NCI-H226 (cell line): ENCODE results near the gene EAF1.
"Not testable (repeated sequence)": the region's sequence is repeated elsewhere in the genome, so short reads cannot be mapped to it uniquely, and the experiment has no call there.

Experiments
- DNase-seq: peaks from one replicate; pipeline ENCODE4 v3.0.0-alpha.2; 2015

Gene EAF1

DNA sequence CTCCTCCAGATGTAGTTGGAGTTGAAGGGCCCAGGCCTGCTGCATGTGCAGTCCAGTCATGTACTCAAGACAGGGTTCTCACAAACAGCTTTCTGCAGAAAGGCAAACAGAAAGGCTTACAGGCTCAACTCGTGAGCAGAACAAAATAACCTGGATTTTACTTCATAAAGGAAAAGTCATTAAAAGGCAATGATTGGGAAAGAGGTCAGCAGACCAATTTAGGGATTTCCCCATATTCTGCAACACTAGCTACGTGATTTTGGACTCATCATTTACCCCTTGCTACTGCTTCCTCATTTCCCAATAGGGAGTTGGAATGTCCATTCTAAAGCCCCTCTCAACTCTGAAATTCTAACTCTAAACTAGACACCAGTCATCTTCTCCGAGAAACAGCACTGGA, 18.2 kb upstream of the EAF1 start:
- DNase-seq, result no peak

DNA sequence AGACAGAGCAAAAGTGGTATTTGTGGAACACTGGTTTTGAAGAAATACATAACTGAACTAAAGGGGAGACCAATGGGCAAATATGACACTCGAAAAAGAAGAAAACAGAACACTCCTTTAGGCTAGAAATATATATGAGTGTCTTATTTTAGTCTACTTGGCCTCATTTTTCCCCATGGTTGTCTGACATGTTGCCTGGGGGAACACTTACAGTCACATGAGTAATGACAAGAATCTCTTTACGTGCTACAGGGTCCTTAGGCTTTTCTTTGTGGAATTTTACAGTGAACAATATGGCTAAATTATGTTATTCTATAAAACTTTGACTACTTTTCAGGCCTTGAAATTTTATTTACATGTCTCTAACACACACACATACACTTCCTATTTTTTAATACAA, 17.6 kb upstream of the EAF1 start:
- DNase-seq, result no peak

DNA sequence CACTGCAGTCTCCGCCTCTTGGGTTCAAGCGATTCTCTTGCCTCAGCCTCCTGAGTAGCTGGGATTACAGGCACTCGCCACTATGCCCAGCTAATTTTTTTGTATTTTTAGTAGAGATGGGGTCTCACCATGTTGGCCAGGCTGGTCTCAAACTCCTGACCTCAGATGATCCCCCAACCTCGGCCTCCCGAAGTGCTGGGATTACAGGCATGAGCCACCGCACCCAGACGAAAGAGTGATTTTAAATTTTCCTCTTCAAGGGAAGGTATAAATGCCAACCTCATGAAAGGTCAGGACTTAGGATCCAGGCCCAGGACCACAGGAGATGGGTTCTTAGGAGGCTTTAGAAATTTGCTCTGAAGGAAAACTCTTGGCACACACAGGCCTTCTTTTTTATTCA, 16.4 kb upstream of the EAF1 start:
- not testable (repeated sequence) for DNase-seq

DNA sequence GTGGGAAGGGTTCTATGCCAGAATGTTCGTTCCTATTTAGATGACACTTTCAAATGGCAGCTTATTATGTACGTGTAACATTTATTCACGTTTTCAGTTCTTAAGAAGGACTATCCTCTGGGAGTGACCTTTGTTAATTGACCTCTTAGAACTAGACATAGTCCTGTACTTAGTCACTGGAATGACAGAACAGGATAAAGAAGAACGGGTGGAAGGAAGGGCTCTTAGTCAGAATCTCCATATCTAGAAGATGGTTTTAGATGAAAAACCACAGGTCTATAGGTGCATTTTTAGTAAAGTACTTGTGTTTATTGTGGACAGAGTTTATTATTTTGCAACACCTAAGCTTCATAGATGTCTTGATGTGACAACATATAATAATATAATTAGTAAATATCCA, 6.5 kb upstream of the EAF1 start:
- no peak for DNase-seq

DNA sequence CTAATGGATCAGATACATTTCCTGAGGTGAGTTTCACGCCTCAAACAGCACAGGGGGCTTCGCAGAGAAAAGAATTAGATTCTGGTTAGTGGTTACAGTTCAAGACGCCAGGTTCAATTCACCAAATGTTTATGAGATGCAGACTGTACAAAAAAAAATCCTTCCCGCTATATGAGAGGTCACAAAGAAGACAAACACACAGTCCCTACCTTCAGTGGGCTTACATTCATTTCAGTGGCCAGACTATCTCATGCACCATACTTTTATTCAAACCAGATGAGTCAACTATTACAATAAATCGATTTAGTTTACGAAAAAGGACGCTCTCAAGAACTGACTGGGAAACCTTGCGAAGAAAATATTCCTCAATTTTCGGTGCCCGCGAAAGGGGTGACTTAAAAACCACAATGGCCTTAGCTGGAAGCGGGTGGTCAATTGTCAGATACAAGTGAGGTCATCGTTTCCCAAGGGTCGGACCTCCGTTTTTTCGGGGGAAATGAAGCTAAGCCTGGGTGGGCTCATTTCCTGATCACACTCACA, 749 bp upstream of the EAF1 start:
- no peak for DNase-seq

DNA sequence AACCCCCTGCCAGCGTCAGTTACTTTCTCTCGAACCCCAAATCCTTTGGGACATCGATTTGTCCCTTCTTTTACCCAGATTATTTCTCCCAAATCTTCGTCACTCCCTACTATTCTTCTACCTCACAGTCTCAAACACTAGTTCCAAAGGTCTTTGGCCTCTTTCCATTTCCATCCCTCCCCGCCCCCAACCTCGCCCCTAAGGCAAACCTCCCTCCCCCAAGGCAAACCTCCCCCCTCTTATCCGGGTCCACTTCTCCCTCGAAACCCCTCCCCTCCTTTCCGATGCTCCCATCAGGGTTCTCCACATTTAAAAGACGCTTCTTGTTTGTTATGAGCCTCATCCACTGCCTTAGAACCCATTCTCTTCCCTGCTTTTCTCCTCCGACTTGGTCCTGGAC, 583 bp downstream of the EAF1 start:
- DNase-seq, result no peak

DNA sequence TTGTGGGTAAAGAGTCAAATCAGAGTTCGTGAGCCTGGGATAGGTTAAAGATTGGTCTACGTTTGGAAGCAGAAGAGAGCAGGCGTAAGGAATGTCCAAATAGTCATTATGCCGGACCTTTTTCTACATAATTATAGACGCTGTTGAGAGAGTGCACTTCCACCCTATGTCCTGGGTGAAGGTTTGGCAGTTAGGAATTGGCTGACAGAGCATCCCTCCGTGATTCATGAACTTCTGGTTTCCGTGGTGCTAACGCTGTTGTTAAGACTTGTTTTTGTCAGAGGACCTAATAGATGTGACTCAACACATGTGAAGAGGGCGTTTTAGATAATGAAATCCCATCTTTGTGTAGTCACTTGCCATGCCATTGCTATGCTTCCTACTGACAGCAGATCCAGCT, 1.1 kb downstream of the EAF1 start:
- DNase-seq, result peak; percentile 41

DNA sequence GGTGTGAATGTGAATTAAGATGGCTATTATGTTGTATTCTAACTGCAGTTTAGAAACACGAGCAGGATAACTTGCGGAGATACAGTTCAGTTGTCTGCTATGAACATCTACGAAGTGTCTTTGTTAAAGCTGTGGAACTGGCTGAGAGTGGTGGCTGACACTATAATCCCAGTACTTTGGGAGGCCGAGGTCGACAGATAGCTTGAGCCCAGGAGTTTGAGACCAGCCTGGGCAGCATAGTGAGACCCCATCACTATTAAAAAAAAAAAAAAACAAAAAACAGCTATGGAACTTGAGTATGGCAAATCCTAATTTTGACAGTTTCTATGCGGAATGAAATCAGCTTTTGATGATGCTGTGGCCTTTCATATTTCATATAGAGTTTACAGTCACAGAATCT, 1.7 kb downstream of the EAF1 start:
- no peak for DNase-seq

DNA sequence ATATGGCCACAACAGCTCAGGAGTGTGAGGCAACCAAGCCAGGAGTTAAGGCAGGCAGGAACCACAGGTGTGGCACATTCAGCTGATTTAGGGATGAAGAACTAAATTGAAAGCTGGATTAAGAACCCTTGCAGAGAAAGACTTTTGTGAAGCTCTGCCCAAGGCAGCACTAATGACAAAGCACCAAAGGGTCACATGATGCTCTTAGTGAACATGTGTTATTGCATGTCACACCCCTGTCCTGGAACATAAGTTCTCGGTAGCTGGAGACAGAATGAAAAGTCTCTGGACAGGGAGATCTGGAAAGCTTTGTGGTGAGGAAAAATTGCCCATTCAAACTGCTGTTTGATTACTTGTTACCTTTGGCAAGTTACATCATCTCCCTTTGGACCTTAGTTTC, 3.2 kb downstream of the EAF1 start:
- DNase-seq, result no peak

DNA sequence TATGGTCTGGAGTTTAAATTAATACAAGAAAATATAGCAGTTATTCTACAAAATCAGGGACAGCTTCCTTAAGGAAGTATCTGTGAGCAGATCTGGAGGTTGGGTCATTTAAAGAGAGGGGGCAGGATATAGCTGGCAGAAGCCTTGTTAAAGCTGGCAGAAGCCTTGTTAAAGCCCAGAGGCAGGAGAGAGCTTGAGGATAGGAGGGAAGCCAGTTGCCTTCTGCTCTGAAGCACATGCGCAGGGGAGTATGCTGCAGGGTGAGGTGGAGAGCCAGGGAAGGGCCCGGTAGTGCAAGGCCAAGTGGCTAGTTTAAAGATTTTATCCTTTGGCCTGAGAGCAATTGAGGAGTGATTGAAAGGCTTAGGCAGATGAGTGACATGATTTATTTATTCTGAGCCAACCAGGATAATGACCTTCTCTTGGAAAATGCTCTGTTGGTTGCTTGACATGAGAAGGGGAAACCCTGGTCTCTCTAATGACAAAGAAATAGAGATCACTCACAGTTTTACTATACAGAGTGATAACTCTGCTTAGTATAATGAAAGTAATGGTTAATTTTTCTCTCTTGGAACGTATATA, 3.9 kb downstream of the EAF1 start:
- no peak for DNase-seq

DNA sequence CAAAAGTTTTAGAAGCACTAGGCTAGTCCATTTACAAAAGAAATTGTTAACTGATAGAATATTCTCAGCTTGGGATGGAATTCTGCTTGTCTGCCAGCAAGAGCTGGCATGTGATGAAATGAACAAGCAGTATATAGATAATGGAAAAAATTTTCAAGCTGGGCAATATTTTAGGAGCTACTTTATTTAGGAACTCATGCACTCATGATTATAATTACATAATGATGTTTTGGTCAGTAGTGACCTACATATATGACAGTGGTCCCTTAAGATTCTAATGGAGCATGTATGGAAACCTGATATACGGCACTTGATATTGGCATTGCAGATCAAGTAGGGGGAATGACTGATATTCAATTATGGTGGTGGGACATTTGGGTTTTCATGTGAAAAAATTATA, 6.1 kb downstream of the EAF1 start:
- DNase-seq, result no peak

DNA sequence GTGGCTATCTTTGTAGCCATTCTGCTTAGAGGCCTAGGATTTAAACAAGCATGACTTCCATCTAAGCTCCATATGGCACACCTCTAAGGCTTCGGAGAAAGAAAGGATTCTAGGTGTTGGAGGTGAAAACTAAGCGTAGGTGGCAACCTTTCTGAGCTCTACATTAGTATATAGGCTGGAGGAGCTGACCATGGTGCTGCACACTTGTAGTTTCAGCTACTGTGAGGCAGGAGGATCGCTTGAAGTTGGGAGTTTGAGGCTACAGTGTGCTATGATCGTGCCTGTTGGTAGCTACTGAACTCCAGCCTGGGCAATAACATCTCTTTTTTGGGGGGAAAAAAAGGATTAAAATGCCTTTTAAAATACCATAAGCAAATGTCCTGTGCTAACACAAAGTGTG, 7.4 kb downstream of the EAF1 start:
- no peak for DNase-seq

DNA sequence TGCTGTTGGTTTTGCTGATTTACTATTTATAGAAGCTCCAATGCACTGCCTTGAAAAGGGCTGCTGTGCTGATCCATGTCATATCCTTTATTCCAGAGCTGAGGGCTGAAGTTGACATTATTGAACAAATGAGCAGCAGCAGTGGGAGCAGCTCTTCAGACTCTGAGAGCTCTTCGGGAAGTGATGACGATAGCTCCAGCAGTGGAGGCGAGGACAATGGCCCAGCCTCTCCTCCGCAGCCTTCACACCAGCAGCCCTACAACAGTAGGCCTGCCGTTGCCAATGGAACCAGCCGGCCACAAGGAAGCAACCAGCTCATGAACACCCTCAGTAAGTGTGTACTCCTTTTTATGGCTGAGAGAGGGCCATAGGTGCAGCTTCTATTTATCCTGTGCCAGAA, 8.8 kb downstream of the EAF1 start:
- DNase-seq, result no peak

DNA sequence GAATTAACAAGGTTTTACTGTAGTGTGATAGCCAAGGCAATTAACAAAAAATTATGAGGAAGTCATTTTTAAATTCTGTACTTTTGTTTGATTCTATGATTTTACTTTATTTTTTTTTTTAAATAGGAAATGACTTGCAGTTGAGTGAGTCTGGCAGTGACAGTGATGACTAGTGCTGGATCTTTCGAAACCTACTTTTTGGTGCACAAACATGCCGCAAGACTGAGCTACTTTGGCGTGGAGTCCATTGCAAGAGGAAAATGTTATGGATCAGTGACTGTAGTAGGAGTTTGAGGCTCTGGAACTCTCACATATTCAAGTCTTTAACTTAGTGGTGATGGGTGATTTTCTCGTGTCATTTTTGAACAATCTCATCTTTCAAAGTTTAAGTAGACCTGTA, 11.6 kb downstream of the EAF1 start:
- DNase-seq, result no peak

DNA sequence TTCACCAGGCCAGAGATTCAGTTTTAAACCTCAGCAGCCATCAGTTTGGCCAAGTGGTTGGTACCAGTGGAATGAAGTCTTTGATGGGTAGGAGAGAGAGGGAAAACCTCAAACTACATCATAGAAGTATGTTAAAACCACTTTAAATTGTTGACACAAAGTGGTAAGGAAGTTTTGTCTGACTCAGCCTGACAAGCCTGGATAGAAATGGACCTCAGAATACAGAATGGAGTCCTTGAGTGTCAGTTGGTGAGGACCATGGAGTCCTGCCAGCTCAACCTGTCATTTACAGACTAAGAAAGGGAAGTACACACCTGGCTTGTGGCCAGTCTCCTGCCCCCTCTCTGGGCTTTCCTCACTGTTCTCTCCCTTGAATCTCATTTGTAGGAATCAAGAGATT, 12.1 kb downstream of the EAF1 start:
- DNase-seq, result peak; percentile 10

DNA sequence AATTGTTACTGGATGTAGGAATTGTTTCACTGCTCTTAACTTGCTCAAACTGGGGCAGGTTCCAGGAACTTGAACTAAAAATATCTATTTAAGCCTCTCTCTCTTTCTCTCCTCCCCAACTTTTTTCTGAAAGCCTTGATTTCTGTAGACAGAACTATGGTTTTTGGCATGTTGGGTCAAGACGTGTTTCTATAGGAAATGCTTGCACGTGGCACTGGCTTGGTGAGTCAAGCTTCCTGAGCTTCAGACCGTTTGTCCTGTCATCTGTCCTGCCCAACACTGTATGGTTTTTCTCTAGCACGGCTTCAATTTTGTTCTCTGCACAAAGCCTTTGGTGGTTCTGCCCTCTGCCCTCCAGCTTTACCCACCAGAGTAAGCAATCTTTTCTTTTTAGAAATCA, 13.5 kb downstream of the EAF1 start:
- no peak for DNase-seq

DNA sequence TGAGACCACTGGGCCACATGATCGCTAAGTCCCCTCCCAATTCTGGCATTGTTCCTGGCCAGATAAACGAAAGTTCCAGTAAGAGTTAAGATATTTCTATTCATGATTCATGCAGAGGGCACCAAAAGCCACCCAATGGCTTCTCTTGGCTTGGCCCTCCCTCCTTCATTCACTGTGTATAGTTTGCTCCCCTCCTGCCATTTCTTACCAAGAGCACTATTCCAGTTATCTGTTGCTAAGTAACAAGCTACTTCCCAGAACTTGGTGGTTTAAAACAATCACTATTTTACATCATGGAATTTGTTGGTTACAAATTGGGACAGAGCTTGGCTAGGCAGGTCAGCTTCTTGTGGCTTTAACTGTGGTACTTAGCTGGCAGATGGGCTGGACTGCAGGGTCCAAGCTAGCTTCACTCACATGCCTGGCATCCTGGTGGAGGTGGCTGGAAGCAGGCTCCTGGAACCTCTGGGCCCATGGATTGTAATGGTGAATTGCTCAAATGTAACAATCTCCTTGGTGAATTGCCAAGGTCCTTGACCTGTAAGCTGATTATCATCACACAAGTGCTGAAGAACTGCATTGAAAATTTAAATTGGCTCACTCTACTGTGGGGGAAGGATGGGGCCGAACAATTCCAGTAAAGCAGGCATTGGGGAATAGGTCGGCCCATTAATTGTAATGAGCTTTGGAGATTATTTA, 16.6 kb downstream of the EAF1 start:
- no peak for DNase-seq

DNA sequence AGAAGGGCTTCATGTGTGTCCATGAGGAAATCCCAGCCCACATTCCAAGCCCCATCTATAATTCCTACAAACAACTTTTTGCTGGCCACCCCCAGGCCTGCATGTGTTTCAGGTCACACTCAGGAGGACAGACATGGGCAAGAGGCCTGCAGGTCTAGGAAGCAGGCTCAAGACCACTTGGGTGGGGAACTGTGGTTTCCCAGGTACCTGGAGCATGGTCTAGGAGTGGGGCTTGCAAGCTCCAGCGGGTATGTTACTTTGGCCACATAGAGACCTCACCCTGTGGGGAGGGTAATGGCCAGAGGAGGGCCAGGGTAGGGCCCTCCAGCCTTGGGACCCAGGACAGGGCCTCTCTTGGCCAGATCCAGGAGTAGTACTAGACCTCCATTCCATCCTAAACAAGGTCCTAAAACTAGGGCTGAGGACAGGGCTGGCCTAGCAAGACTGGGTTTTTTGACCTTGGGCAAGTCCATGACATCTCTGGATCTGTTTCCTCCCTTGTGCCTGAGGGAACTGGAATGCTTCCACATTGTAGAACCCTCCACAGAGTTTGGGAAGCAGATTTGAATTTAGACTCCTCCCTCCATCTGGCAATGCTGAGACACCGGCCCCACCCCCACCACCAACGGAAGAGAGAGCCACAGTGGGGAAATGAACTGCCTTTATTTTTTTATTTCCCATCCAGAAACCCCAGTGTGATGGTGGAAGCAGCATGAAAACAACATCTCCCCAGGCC, 22.3 kb downstream of the EAF1 start:
- no peak for DNase-seq

DNA sequence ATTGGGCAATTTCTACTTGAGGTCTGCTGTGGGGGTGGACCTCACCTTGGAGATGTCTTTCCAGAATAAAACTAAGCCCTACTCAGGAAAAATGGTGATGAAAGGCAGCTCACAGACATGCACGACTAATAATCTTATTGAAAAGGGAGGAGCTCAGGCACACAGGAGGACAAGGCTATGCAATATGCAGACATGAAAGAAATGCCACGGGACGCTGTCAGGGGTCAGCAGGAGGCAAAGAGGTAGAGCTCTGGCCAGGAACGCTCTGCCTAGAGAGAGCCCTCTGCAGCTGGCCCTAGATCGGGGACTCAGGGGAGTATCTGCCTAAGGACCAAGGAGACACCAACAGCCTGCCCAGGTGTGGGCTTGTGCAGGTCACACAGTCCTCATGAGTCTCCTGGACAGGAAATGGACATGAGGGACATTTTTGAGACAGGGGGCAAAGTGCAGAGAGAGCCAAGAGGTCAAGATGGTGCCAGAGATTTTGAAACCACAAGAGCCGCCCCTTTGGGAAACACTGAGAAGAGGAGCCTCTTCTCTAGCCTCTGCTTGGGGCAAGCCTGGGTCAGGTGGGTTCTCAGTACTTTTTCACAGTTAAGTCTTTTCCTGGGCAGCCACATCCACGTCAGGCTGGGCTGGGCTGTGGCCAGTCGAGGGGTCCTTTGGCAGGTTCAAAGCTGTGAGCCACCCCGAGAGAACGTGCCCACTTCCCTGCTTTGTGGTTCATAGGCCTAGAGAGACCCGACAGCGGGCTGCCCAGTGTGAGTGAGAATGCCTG, 23.2 kb downstream of the EAF1 start:
- DNase-seq, result no peak

DNA sequence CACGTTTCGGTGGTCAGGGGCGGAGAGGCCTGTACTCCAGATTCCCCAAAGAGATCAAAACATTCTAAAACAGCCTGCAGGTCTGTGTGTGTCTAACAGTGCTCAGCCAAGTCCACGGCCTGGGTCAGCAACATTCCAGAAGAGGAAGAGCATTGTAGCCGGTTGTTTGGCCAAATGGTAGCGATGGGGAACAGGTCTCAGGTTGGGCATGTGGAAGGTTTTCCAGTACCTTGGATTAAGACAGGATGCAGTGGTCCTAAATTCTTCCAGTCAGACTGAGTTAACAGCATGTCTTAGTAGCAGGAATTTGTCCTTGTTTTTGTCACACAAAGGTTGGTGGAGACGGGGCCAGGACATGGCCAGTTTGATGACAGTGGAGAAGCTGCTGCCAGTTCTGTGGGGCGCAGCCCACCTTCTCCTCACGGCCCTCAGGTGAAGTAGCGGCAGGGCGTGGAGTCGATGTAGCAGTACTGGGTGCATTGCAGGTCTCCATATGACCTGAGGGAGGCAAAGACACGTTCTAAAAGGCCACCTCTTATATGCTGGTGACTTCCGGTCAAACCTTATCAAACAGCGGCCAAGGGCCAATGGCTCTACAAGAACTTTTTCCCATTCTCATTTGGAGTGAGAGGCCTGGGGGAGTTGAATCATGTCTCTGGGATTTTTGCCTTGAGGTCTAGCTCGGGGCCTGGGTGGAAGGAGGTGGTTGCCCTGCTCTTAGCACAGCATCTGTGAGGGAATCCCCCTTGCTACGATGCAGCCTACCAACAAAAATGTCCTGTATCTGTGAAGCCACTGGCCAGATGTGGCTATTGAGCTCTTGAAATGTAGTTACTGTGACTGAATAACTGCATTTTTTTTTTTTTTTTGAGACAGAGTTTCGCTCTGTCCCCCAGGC, 24.1 kb downstream of the EAF1 start:
- no peak for DNase-seq

DNA sequence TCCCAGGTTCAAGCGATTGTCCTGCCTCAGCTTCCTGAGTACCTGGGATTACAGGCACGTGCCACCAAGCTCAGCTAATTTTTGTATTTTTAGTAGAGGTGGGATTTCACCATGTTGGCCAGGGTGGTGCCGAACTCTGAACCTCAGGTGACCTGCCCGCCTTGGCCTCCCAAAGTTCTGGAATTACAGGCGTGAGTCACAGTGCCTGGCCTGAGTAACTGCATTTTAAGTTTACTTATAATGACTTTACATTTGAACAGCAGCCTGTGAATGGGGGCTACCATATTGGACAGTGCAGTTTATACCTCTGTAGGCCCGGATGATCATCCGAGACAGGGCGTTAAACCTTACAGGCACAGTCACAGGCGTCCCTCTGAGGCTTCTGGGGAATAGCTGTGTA, 24.8 kb downstream of the EAF1 start:
- no peak for DNase-seq

DNA sequence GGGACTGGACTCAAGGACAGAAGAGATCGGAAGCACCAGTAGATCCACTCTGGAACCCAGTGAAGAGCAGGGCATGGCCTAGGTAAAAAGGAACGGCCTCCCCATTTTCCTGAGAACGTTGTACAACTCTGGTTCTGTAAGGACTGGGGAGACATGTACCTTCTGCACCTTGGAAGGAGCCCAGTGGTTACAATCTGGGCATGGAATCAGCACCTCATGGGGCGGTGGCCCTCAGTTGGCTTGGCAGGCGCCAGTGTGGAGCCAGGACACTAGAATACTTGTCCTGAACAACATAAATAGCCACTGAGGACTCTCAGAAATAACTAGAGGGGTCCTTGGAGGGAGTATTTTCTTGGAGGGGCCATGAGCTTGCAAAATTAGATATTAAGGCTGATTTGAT, 25.6 kb downstream of the EAF1 start:
- no peak for DNase-seq
